PC-3 (cell line): ENCODE results near the gene GRIA1. TPM values are rescaled to one million over a fixed set of nuclear protein-coding genes. Genes with fewer than 3 reads are reported as not detected.

Experiments used
- ATAC-seq: fragments of 200-7000 bp; cut with Tn5 transposase; 2 replicates; pipeline ENCODE4 v1.9.1; 2020; ENCODE audit warnings: mild to moderate bottlenecking, moderate library complexity
- BruUV-seq: library from RNA; stranded (reverse); fragments of 400-500 nt; replicated peaks from 2 replicates; lab custom pipeline; 2021; lab: Mats Ljungman, UMichigan
- CTCF ChIA-PET: fragments of 300-600 bp; sonication (Branson Sonifier 250); formaldehyde crosslinking; loops from one replicate; lab custom pipeline; 2022; ENCODE audit warnings: antibody characterized with exemption; lab: Charles Lee
- POLR2A ChIA-PET: fragments of 300-600 bp; sonication (Branson Sonifier 250); formaldehyde crosslinking; loops from one replicate; lab custom pipeline; 2022; ENCODE audit warnings: antibody characterized with exemption; ENCODE audit not compliant: unreplicated experiment; lab: Charles Lee
- DNase-seq: peaks from one replicate; pipeline ENCODE4 v3.0.0-alpha.2; 2015
- H2AFZ ChIP-seq: fragments of 300-600 bp; sonication (generic); 2 replicates; pipeline ENCODE4 v1.6.0; 2016; ENCODE audit warnings: antibody characterized with exemption, low read length
- H3F3A ChIP-seq: fragments of 300-600 bp; sonication (generic); one replicate; pipeline ENCODE4 v1.6.0; 2017; ENCODE audit warnings: antibody characterized with exemption, low read length, control low read depth, mild to moderate bottlenecking; ENCODE audit not compliant: unreplicated experiment
- H3K27ac ChIP-seq: fragments of 300-600 bp; sonication (generic); 2 replicates; pipeline ENCODE4 v1.5.1; 2016; ENCODE audit warnings: mild to moderate bottlenecking, low read length
- H3K27me3 ChIP-seq: fragments of 300-600 bp; sonication (generic); 2 replicates; pipeline ENCODE4 v1.6.1; 2016; ENCODE audit warnings: low read length, mixed read lengths
- H3K36me3 ChIP-seq: fragments of 300-600 bp; sonication (generic); 2 replicates; pipeline ENCODE4 v1.6.1; 2016; ENCODE audit warnings: low read depth, mixed run types, low read length, mixed read lengths
- H3K4me1 ChIP-seq: fragments of 300-600 bp; sonication (generic); 2 replicates; pipeline ENCODE4 v1.5.1; 2016; ENCODE audit warnings: low read length; ENCODE audit not compliant: insufficient read depth
- H3K4me2 ChIP-seq: fragments of 300-600 bp; sonication (generic); 2 replicates; pipeline ENCODE4 v1.6.0; 2016; ENCODE audit warnings: low read length
- H3K4me3 ChIP-seq: fragments of 300-600 bp; sonication (generic); 2 replicates; pipeline ENCODE4 v1.5.1; 2016; ENCODE audit warnings: mild to moderate bottlenecking, low read length, mixed read lengths
- H3K79me2 ChIP-seq: fragments of 300-600 bp; sonication (generic); 2 replicates; pipeline ENCODE4 v1.6.1; 2017; ENCODE audit warnings: low read length, mixed read lengths
- H3K9ac ChIP-seq: fragments of 300-600 bp; sonication (generic); 2 replicates; pipeline ENCODE4 v1.6.0; 2016; ENCODE audit warnings: mild to moderate bottlenecking, low read length
- H3K9me2 ChIP-seq: fragments of 300-600 bp; sonication (generic); replicated peaks from 2 replicates; pipeline ENCODE4 v1.6.1; 2016; ENCODE audit warnings: mixed run types, low read length, mixed read lengths
- H3K9me3 ChIP-seq: fragments of 300-600 bp; sonication (generic); 2 replicates; pipeline ENCODE4 v1.6.1; 2016; ENCODE audit warnings: low read length, mixed read lengths
- H4K20me1 ChIP-seq: fragments of 300-600 bp; sonication (generic); 2 replicates; pipeline ENCODE4 v1.6.1; 2016; ENCODE audit warnings: low read length, mixed read lengths
- CTCF ChIP-seq: fragments of 300-600 bp; sonication (generic); conservative IDR thresholded peaks from 2 replicates; pipeline ENCODE4 v1.5.1; 2017; ENCODE audit warnings: antibody characterized with exemption, low read depth, mild to moderate bottlenecking, low read length
- EZH2 ChIP-seq: fragments of 300-600 bp; sonication (generic); IDR thresholded peaks from one replicate; pipeline ENCODE4 v1.6.1; 2017; ENCODE audit warnings: antibody characterized with exemption, mild to moderate bottlenecking, low read length; ENCODE audit not compliant: unreplicated experiment
- EZH2phosphoT487 ChIP-seq: fragments of 300-600 bp; sonication (generic); IDR thresholded peaks from 2 replicates; pipeline ENCODE4 v1.6.1; 2018; ENCODE audit warnings: mild to moderate bottlenecking, antibody characterized with exemption, low read length, borderline replicate concordance
- intact Hi-C: fragments of 100-400 bp; cut with micrococcal nuclease; formaldehyde crosslinking; loops from 2 replicates; pipeline ENCODE4 v1.9.0; 2023
- total RNA-seq: library from RNA; depleted of rRNA; stranded (reverse); fragments of >200 nt; gene quantifications from 2 replicates; pipeline ENCODE4 v1.2.3, GENCODE V29; 2014

GRIA1 gene
- total RNA-seq, 1 experiment from 2014 or later: not detected

- no peak overlapping the region for H3K4me2 ChIP-seq
- intact Hi-C loops: no loop called here
- TF ChIP-seq EZH2 (no peak), EZH2phosphoT487 (no peak), CTCF (no peak)
- DNase-seq: no peak
- no peak overlapping the region for H3K27ac ChIP-seq
- no peaks in the 10 kb centered on the region for H3K4me1 ChIP-seq
- H3K27me3 ChIP-seq: no peaks in the 10 kb centered on the region
- H3K79me2 ChIP-seq: no peaks in the 10 kb centered on the region
- H3K9ac ChIP-seq: no peak overlapping the region
- no peaks in the 10 kb centered on the region for H3K36me3 ChIP-seq
- no peak overlapping the region for H3K4me3 ChIP-seq
- no peaks in the 10 kb centered on the region for H4K20me1 ChIP-seq
- H3K9me3 ChIP-seq: no peaks in the 10 kb centered on the region
- no peak for ATAC-seq
- H3K9me2 ChIP-seq: no peaks in the 10 kb centered on the region
- no peak overlapping the region for H2AFZ ChIP-seq
- ChIA-PET POLR2A (no interaction called here), CTCF (no interaction called here)
- no peaks in the 10 kb centered on the region for H3F3A ChIP-seq
- BruUV-seq: no TSS peak
Measured at GRCh38 chr5:153807801-153808200, 317.3 kb downstream of the GRIA1 start.

- ChIA-PET CTCF (no interaction called here), POLR2A (no interaction called here)
- H4K20me1 ChIP-seq: no peaks in the 10 kb centered on the region
- H3K9ac ChIP-seq: no peak overlapping the region
- H3F3A ChIP-seq: no peaks in the 10 kb centered on the region
- H3K4me2 ChIP-seq: no peak overlapping the region
- intact Hi-C loops: no loop called here
- H3K27me3 ChIP-seq: no peaks in the 10 kb centered on the region
- no peak for ATAC-seq
- no peaks in the 10 kb centered on the region for H3K36me3 ChIP-seq
- H2AFZ ChIP-seq: no peak overlapping the region
- H3K4me3 ChIP-seq: no peak overlapping the region
- no peaks in the 10 kb centered on the region for H3K79me2 ChIP-seq
- no peaks in the 10 kb centered on the region for H3K9me3 ChIP-seq
- no TSS peak for BruUV-seq
- no peaks in the 10 kb centered on the region for H3K9me2 ChIP-seq
- H3K27ac ChIP-seq: no peak overlapping the region
- TF ChIP-seq CTCF (no peak), EZH2phosphoT487 (no peak), EZH2 (no peak)
- no peaks in the 10 kb centered on the region for H3K4me1 ChIP-seq
- no peak for DNase-seq
Measured at GRCh38 chr5:153809166-153809565, 318.7 kb downstream of the GRIA1 start.

- no peak overlapping the region for H3K9ac ChIP-seq
- no peaks in the 10 kb centered on the region for H3F3A ChIP-seq
- no peaks in the 10 kb centered on the region for H3K4me1 ChIP-seq
- DNase-seq: no peak
- no peaks in the 10 kb centered on the region for H3K9me3 ChIP-seq
- no peak for ATAC-seq
- intact Hi-C loops: no loop called here
- H3K9me2 ChIP-seq: no peaks in the 10 kb centered on the region
- H2AFZ ChIP-seq: no peak overlapping the region
- no peak overlapping the region for H3K27ac ChIP-seq
- H3K36me3 ChIP-seq: no peaks in the 10 kb centered on the region
- no peaks in the 10 kb centered on the region for H4K20me1 ChIP-seq
- BruUV-seq: no TSS peak
- H3K4me2 ChIP-seq: no peak overlapping the region
- ChIA-PET POLR2A (no interaction called here), CTCF (no interaction called here)
- no peak for TF ChIP-seq CTCF
- TF ChIP-seq EZH2phosphoT487: no peak
- TF ChIP-seq EZH2: no peak
- no peak overlapping the region for H3K4me3 ChIP-seq
- H3K79me2 ChIP-seq: no peaks in the 10 kb centered on the region
- H3K27me3 ChIP-seq: no peaks in the 10 kb centered on the region
Measured at GRCh38 chr5:153813901-153814300, 323.4 kb downstream of the GRIA1 start.
